Measurements from ENCODE around the gene ZNF512B.

The ZNF512B gene

GRCh38 chr20:63974402-63975200 is 4.9 kb upstream of the ZNF512B start (continued):
- TF ChIP-seq ZNF692 (tag by site-specific recombination; IDR thresholded peaks at IDR 0.05) = peak; percentile 77
- peak; percentile 68 for TF ChIP-seq PATZ1 (tag by site-specific recombination; IDR thresholded peaks at IDR 0.05)
- TF ChIP-seq ZNF529 (tag by site-specific recombination; IDR thresholded peaks at IDR 0.05; ENCODE audit: insufficient replicate concordance) = no peak
- peak; percentile 65 for TF ChIP-seq ZFP69B (tag by site-specific recombination; IDR thresholded peaks at IDR 0.05)
- TF ChIP-seq ZNF701 (tag by site-specific recombination; IDR thresholded peaks at IDR 0.05) = no peak
- TF ChIP-seq SP3 (tag by site-specific recombination; IDR thresholded peaks at IDR 0.05) = no peak
- TF ChIP-seq GLIS2 (tag by site-specific recombination; IDR thresholded peaks at IDR 0.05) = peak; percentile 68; the same call in 1 of the 2 replicates
- no peak for TF ChIP-seq ZNF266 (tag by site-specific recombination; IDR thresholded peaks at IDR 0.05; ENCODE audit: low read depth)
- peak; percentile 83 for TF ChIP-seq ZBTB8A (tag by site-specific recombination; IDR thresholded peaks at IDR 0.05)
- TF ChIP-seq KLF8 (tag by site-specific recombination; IDR thresholded peaks at IDR 0.05) = 0 out of 2 replicates have a peak, but pooled peaks have one; percentile 29
- TF ChIP-seq ZBTB48 (tag by site-specific recombination; IDR thresholded peaks at IDR 0.05) = 0 out of 2 replicates have a peak, but pooled peaks have one; percentile 12
- no peak for TF ChIP-seq GLI4 (tag by site-specific recombination; IDR thresholded peaks at IDR 0.05)
- peak; percentile 73; the same call in 1 of the 2 replicates for TF ChIP-seq KLF17 (tag by site-specific recombination; IDR thresholded peaks at IDR 0.05)
- TF ChIP-seq YY2 (tag by site-specific recombination; IDR thresholded peaks at IDR 0.05) = no peak
- peak; percentile 47 for TF ChIP-seq PRDM10 (tag by site-specific recombination; IDR thresholded peaks at IDR 0.05)
- TF ChIP-seq ZIC2 (tag by site-specific recombination; IDR thresholded peaks at IDR 0.05) = peak; percentile 99
- TF ChIP-seq GLIS1 (tag by site-specific recombination; IDR thresholded peaks at IDR 0.05) = peak; percentile 100
- TF ChIP-seq ZNF223 (tag by site-specific recombination; IDR thresholded peaks at IDR 0.05) = no peak

Measured in HEK293 (cell line).